ENCODE measurements around the gene ANG.

Gene ANG

DNA sequence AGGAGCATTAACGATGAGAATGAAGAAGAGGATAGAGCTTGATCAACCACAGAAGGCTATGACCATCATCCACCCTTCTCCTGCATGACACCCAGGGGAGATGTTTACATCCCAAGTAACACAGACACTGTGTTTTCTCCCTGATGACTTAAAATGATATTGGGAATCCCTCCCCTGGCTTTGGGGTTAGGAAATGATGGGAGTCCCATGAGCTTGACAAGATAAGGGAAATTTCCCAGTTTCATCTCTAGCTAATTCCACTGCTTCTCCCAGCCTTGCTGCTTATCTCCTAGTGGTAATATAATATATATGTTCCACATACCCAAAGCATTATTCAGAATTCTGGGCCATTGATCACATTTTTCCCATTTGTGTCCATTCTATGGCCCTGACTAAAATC lies 43.1 kb upstream of the ANG start:
- TF ChIP-seq, protein P1, sequence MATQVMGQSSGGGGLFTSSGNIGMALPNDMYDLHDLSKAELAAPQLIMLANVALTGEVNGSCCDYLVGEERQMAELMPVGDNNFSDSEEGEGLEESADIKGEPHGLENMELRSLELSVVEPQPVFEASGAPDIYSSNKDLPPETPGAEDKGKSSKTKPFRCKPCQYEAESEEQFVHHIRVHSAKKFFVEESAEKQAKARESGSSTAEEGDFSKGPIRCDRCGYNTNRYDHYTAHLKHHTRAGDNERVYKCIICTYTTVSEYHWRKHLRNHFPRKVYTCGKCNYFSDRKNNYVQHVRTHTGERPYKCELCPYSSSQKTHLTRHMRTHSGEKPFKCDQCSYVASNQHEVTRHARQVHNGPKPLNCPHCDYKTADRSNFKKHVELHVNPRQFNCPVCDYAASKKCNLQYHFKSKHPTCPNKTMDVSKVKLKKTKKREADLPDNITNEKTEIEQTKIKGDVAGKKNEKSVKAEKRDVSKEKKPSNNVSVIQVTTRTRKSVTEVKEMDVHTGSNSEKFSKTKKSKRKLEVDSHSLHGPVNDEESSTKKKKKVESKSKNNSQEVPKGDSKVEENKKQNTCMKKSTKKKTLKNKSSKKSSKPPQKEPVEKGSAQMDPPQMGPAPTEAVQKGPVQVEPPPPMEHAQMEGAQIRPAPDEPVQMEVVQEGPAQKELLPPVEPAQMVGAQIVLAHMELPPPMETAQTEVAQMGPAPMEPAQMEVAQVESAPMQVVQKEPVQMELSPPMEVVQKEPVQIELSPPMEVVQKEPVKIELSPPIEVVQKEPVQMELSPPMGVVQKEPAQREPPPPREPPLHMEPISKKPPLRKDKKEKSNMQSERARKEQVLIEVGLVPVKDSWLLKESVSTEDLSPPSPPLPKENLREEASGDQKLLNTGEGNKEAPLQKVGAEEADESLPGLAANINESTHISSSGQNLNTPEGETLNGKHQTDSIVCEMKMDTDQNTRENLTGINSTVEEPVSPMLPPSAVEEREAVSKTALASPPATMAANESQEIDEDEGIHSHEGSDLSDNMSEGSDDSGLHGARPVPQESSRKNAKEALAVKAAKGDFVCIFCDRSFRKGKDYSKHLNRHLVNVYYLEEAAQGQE (IDR thresholded peaks at IDR 0.05; ENCODE audit: insufficient read depth in 1 of 2, low read depth in 2 of 2, low read length in 2 of 2) = no peak
- TF ChIP-seq POLR2AphosphoS5 (IDR thresholded peaks at IDR 0.05; ENCODE audit: low read depth, low read length) = no peak
- TF ChIP-seq FOXP2 (optimal IDR thresholded peaks at IDR 0.05; ENCODE audit: borderline replicate concordance, extremely low read depth, extremely low read length, insufficient read depth) = no peak
- no peak for TF ChIP-seq TAF1 (IDR thresholded peaks at IDR 0.05; ENCODE audit: borderline replicate concordance, insufficient read depth, low read length)
- no peak for TF ChIP-seq SIN3A (IDR thresholded peaks at IDR 0.05; ENCODE audit: borderline replicate concordance, insufficient read depth, low read length)

DNA sequence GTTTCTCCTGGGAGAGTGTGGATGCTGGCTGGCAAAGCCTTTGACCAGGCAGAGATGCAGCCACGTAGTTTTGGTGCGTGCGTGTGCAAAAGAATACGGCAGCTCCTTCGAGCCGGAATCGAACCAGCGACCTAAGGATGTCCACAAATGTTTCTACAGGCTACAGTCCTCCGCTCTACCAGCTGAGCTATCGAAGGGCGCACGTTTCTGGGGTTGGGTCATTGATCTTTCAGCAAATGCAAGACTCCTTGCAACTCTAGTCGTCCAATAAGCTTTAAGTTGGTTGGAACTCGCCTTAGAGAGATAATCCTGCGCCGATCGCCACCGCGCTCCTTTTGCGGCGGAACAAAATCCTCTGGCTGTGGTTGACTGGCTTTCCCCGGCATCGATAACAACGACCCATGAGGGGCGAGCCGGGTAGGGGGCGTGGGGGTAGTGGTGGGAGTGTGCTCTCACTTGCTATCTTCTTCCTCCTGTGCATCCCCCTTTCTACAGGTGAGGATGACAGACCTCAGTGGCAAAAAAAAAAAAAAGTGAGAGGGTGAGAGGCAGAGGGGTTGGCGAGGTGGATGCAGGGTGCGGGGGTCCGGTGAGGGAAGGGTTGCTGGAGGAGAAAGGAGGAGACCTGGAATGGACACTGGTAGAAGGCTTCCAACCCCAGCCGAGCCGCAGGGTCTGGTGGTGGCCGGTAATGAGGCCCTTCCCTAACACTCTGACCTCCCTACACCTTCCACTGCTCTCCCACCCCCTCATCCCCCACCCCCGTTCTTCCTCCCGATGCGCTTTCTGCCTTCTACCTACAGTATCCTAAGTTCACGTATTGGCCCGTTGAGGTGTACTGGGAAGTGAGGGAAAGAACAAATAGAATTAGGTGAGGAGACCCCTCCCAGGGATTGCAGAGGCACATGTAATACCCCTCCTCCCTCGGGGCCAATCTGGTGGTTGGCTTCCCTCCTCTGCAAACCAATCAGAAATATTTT lies 35.3 kb upstream of the ANG start:
- TF ChIP-seq POLR2AphosphoS5 (IDR thresholded peaks at IDR 0.05; ENCODE audit: low read depth, low read length) = no peak
- no peak for TF ChIP-seq TAF1 (IDR thresholded peaks at IDR 0.05; ENCODE audit: borderline replicate concordance, insufficient read depth, low read length)

DNA sequence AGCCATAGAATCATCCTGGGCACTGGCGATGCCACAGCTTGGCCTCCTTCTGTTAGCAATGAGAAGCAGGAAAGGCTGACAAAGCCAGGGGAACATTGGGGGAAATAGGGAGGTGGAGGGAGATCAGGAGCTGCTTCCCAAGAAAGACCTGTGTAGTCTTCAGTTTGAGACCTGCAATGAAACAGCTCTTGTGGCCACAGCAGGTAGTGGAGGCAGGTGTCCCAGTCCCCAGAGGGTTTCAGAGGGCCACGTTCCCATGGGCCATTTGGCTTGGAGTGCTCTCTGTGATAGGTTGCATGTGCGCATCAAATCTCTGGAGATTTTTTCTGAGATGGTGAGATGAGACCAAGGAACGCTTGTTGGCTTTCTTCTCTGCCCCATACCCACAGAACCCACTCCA lies 32.7 kb upstream of the ANG start:
- TF ChIP-seq, protein P1 (IDR thresholded peaks at IDR 0.05; ENCODE audit: insufficient read depth in 1 of 2, low read depth in 2 of 2, low read length in 2 of 2) = no peak
- TF ChIP-seq POLR2AphosphoS5 (IDR thresholded peaks at IDR 0.05; ENCODE audit: low read depth, low read length) = no peak
- TF ChIP-seq SIN3A (IDR thresholded peaks at IDR 0.05; ENCODE audit: borderline replicate concordance, insufficient read depth, low read length) = no peak
- TF ChIP-seq FOXP2 (optimal IDR thresholded peaks at IDR 0.05; ENCODE audit: borderline replicate concordance, extremely low read depth, extremely low read length, insufficient read depth) = no peak
- TF ChIP-seq TAF1 (IDR thresholded peaks at IDR 0.05; ENCODE audit: borderline replicate concordance, insufficient read depth, low read length) = no peak

DNA sequence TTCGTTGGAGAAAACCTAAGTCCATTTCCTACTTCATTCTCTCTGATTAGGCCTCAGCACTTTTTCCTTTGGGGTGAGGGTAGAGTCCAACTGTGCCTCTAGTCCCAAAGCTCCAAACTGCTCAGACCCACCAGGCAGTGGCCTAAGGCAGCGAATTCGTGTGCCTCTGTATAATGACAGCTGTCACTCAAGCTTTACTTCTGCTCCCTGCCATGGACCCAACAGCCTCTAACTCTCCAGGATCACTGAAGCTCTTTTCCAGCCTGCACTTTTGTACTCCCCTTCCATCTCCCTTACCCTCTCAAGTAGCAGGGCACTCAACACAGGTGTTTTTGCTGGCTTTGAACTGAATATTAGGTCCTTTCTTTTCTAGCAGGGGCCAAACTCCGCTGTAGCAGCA lies 32.3 kb upstream of the ANG start:
- TF ChIP-seq, protein P1 (IDR thresholded peaks at IDR 0.05; ENCODE audit: insufficient read depth in 1 of 2, low read depth in 2 of 2, low read length in 2 of 2) = no peak
- TF ChIP-seq TAF1 (IDR thresholded peaks at IDR 0.05; ENCODE audit: borderline replicate concordance, insufficient read depth, low read length) = no peak
- TF ChIP-seq SIN3A (IDR thresholded peaks at IDR 0.05; ENCODE audit: borderline replicate concordance, insufficient read depth, low read length) = no peak

DNA sequence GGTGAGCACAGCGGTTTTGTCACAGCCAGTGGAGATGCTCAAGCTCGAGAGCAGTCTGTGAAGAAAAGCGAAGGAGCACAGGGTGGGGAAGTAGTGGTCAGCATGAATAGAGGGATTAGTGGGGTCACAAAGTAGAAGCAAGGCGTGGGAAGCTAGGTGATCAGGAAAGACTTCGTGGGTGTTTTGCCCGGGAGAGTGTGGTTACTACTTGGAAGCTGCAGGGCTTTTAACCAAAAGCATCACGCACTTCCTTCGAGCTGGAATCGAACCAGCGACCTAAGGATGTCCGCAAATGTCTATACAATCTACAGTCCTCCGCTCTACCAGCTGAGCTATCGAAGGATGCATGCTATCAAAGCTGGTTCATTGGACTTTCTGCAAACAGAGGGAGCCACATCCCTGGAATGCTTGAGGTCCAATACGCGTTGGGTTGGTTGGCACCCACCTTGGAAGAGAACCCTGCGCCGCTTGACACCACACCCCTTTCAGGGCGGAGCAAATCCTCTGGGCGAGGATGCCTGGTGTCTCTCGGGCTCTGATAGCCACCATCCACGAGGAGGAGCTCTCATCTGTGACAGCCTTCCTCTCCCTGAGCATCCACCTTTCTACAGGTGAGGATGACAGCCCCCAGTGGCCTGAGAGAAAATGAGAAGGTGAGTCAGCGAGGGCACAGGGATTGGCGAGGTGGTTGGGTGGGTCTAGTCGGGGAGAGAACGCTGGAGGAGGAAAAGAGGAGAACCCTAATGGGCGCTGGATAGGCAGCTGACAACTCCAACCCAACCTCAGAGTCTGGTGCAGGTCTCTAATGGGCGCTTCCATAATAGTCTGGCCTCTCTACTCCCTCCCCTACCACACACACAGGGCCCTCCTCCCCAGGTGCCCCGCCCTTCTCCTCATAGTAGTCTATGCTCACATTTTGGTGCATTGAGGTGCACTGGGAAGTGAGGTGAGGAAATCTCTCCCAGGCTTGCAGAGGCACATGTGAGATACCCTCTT lies 31.1 kb upstream of the ANG start:
- TF ChIP-seq SIN3A (IDR thresholded peaks at IDR 0.05; ENCODE audit: borderline replicate concordance, insufficient read depth, low read length) (no peak), POLR2AphosphoS5 (IDR thresholded peaks at IDR 0.05; ENCODE audit: low read depth, low read length) (no peak), TAF1 (IDR thresholded peaks at IDR 0.05; ENCODE audit: borderline replicate concordance, insufficient read depth, low read length) (no peak), FOXP2 (optimal IDR thresholded peaks at IDR 0.05; ENCODE audit: borderline replicate concordance, extremely low read depth, extremely low read length, insufficient read depth) (no peak)
- TF ChIP-seq, protein P1 (IDR thresholded peaks at IDR 0.05; ENCODE audit: insufficient read depth in 1 of 2, low read depth in 2 of 2, low read length in 2 of 2) = no peak
